Nephron (organoid): ENCODE measurements around the gene PCSK5.

Experiments
- H3K27ac Mint-ChIP-seq, 3 experiments: 2 replicates each; pipeline ENCODE4 v1.8.0; 2020; ENCODE audit warnings: mixed read lengths in 3 of 3, mild to moderate bottlenecking in 2 of 3, moderate library complexity in 1 of 3
- H3K27me3 Mint-ChIP-seq: 2 replicates; pipeline ENCODE4 v1.8.0; 2021; ENCODE audit warnings: low read depth, mild to moderate bottlenecking, moderate library complexity, mixed read lengths
- H3K36me3 Mint-ChIP-seq: 2 replicates; pipeline ENCODE4 v1.8.0; 2020; ENCODE audit warnings: low read depth, mixed read lengths
- H3K4me1 Mint-ChIP-seq: 2 replicates; pipeline ENCODE4 v1.8.0; 2020; ENCODE audit warnings: mixed read lengths
- H3K4me3 Mint-ChIP-seq, 3 experiments: 2 replicates each; pipeline ENCODE4 v1.8.0; 2020; ENCODE audit warnings: mild to moderate bottlenecking in 3 of 3, mixed read lengths in 3 of 3, moderate library complexity in 2 of 3
- H3K9me3 Mint-ChIP-seq: 2 replicates; pipeline ENCODE4 v1.8.0; 2020; ENCODE audit warnings: mixed read lengths
- TF ChIP-seq, protein P1 (sequence below), 3 experiments: fragments of 200-600 bp; sonication (generic); IDR thresholded peaks; one replicate each; pipeline ENCODE4 v1.5.0; 2021; ENCODE audit warnings: antibody characterized with exemption in 3 of 3; ENCODE audit not compliant: unreplicated experiment in 3 of 3

PCSK5 gene

DNA sequence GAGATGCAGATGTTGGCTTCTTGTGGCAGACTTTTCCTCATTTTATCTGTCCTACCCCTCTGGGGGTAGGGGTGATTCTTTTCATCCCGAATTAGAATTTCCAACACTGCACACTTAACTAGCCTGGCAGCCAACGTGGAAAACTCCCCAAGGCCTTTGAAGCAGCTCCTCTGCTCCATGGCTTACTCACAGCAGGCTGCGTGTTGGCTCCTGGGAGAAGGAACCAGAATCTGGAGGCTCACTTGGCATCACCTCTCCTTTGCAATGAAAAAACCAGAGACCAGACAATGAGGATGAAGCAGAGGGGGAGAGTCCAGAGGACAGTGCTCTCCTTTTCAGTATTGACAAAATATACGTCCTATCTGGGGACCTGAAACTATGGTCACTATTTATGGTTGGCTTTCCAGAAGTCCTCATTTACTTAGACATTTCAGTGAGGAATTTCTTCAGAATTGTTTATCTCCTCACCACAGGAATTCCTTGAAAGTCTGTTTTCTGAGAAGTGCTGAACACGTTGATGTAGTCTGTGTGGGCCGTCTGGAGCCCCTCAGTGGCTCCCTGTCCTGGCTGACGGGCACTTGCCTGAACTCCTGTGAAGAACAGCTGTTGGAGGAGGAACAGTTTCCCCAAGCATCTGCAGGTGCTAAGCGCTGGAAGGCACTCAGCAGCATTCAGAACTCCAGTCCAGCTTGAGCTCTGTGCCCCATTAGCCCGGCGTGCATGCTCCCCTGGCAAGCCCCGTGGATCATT, 272.5 kb downstream of the PCSK5 start:
- Mint-ChIP-seq H3K4me3 (no peak overlapping the region), H3K27me3 (peaks cover 2% of the 10 kb centered on the region), H3K36me3 (peaks cover 43% of the 10 kb centered on the region), H3K9me3 (no peaks in the 10 kb centered on the region), H3K4me1 (peaks cover 45% of the 10 kb centered on the region), H3K27ac (peak overlapping the region in 1 of 3 experiments; percentile 77)
- TF ChIP-seq, protein P1, sequence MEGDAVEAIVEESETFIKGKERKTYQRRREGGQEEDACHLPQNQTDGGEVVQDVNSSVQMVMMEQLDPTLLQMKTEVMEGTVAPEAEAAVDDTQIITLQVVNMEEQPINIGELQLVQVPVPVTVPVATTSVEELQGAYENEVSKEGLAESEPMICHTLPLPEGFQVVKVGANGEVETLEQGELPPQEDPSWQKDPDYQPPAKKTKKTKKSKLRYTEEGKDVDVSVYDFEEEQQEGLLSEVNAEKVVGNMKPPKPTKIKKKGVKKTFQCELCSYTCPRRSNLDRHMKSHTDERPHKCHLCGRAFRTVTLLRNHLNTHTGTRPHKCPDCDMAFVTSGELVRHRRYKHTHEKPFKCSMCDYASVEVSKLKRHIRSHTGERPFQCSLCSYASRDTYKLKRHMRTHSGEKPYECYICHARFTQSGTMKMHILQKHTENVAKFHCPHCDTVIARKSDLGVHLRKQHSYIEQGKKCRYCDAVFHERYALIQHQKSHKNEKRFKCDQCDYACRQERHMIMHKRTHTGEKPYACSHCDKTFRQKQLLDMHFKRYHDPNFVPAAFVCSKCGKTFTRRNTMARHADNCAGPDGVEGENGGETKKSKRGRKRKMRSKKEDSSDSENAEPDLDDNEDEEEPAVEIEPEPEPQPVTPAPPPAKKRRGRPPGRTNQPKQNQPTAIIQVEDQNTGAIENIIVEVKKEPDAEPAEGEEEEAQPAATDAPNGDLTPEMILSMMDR (IDR thresholded peaks at IDR 0.05; ENCODE audit: unreplicated experiment in 3 of 3) = no peak

DNA sequence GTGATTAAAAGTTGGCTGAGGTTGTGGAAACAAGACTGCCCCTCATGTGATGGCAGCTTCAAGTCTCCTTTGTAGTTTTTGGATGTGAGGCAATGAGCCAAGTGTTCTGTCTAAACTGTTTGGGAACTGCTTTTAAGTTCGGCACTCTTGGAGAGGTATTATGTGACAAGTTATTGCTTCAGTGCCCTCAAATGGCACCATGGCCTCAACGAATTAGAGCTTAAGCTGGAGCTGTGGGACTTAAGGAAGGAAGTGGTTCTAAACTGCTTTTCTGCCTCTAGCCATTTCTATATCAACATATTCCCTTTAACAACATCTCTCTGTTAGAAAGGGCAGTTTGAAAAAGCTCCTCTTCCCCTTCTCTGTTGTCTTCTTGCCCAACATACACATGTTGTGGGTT, 276.1 kb downstream of the PCSK5 start:
- Mint-ChIP-seq H3K27me3 (peaks cover 4% of the 10 kb centered on the region), H3K27ac (no peak overlapping the region), H3K4me3 (no peak overlapping the region), H3K4me1 (peaks cover 27% of the 10 kb centered on the region), H3K36me3 (peaks cover 35% of the 10 kb centered on the region), H3K9me3 (no peaks in the 10 kb centered on the region)
- TF ChIP-seq, protein P1 (IDR thresholded peaks at IDR 0.05; ENCODE audit: unreplicated experiment in 3 of 3) = no peak

DNA sequence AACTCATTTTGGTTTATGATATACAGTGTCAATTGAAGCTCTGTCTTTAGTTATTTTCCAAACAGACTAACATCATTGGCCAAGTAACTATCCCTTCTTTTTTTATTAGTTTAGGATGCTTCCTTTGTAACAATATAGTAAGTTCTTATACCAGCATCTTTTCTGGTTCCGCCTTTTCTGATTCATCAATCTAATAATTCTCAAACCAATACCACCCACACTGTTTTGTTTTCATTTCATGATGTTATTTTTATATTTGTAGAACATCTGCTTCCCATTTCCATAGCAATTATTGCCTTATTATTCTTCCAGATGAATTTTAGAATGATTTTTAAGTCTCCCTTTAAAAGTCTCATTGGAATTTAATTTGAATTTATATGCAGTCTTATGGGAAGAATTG, 285.7 kb downstream of the PCSK5 start:
- Mint-ChIP-seq H3K27me3 (no peaks in the 10 kb centered on the region), H3K4me3 (no peak overlapping the region), H3K27ac (no peak overlapping the region), H3K36me3 (peaks cover 39% of the 10 kb centered on the region), H3K9me3 (peaks cover 3% of the 10 kb centered on the region), H3K4me1 (no peaks in the 10 kb centered on the region)
- TF ChIP-seq, protein P1 (IDR thresholded peaks at IDR 0.05; ENCODE audit: unreplicated experiment in 3 of 3) = no peak

DNA sequence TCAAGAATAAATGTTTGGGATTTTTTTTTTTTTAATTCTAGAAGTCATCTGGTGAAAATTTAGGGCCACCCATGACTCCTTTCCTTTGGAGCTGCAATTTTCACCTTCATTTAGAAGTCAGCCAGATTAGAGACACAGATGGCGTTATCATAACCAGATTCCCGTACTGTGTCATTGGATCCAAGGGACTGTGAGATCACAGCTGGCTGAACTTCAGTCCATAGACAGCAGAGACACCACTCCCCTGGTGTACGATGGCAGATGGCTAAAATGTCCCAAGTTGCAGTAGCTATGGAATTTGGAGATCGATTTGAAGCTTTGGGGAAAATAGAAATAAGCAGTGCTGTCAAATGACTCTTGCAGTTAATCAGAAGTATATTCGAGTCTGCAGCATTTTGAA, 287.5 kb downstream of the PCSK5 start:
- Mint-ChIP-seq H3K27me3 (no peaks in the 10 kb centered on the region), H3K9me3 (peaks cover 3% of the 10 kb centered on the region), H3K4me1 (no peaks in the 10 kb centered on the region), H3K4me3 (no peak overlapping the region), H3K36me3 (peaks cover 49% of the 10 kb centered on the region), H3K27ac (no peak overlapping the region)
- TF ChIP-seq, protein P1 (IDR thresholded peaks at IDR 0.05; ENCODE audit: unreplicated experiment in 3 of 3) = no peak

DNA sequence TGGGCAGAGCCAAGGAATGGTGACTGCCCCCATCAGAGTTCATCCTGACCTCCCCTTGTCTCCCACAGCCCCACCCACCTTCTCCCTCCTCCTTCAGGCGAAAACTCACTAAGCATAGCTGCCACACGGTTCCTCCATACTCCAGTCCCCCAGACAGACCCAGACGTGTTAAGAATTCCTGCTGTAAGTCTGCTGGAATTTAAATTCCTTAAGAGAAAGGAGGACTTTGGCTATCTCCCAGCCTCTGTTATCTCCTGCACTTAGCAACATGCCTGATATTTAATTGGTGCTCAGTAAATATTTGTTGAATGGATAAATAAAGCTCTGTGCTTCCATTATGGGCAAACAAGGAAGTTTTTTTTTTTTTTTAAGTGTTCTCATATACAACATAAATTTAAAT, 290.1 kb downstream of the PCSK5 start:
- Mint-ChIP-seq H3K4me1 (no peaks in the 10 kb centered on the region), H3K4me3 (no peak overlapping the region), H3K9me3 (no peaks in the 10 kb centered on the region), H3K27ac (no peak overlapping the region), H3K27me3 (no peaks in the 10 kb centered on the region), H3K36me3 (peaks cover 57% of the 10 kb centered on the region)
- TF ChIP-seq, protein P1 (IDR thresholded peaks at IDR 0.05; ENCODE audit: unreplicated experiment in 3 of 3) = no peak

DNA sequence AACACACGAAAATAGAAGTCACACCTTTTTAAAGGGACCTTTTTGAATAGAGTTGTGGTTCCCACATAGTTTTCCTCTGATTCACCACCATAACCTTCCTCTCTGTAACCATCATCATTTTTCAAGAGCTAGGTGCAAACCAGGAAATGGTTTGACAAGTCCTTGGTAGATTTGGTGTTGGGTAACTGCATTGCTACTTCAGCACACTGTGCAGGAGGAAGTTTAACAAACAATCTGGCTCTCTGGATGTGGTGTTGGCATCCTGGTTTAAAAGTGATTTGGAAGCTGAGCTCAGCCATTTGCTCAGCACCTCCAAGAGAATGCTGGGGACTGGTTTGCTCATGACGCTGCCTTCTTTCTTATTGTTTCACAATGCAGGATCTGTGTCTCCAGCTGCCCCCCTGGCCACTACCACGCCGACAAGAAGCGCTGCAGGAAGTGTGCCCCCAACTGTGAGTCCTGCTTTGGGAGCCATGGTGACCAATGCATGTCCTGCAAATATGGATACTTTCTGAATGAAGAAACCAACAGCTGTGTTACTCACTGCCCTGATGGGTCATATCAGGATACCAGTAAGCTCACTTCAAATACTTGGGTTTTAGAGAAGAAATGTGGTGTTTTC, 290.7 kb downstream of the PCSK5 start:
- H3K27me3 Mint-ChIP-seq = no peaks in the 10 kb centered on the region
- no peaks in the 10 kb centered on the region for H3K9me3 Mint-ChIP-seq
- peaks cover 54% of the 10 kb centered on the region for H3K36me3 Mint-ChIP-seq
- no peak overlapping the region for H3K27ac Mint-ChIP-seq
- no peaks in the 10 kb centered on the region for H3K4me1 Mint-ChIP-seq
- TF ChIP-seq, protein P1 (IDR thresholded peaks at IDR 0.05; ENCODE audit: unreplicated experiment in 3 of 3) = no peak
- H3K4me3 Mint-ChIP-seq = no peak overlapping the region
